Stimulated activated CD4-positive, alpha-beta T cell treated with anti-CD3 and anti-CD28 coated beads, Interleukin-2, amount 100 ng/mL, for 24 hours (primary cell): ENCODE results near the gene ARHGDIB.
A peak's percentile ranks its signal among the peaks of the same experiment; 100 is the strongest.

Source experiments
- DNase-seq, 2 donors: peaks; one replicate each; pipeline ENCODE4 v3.0.0-alpha.2; 2020

Gene ARHGDIB

DNA sequence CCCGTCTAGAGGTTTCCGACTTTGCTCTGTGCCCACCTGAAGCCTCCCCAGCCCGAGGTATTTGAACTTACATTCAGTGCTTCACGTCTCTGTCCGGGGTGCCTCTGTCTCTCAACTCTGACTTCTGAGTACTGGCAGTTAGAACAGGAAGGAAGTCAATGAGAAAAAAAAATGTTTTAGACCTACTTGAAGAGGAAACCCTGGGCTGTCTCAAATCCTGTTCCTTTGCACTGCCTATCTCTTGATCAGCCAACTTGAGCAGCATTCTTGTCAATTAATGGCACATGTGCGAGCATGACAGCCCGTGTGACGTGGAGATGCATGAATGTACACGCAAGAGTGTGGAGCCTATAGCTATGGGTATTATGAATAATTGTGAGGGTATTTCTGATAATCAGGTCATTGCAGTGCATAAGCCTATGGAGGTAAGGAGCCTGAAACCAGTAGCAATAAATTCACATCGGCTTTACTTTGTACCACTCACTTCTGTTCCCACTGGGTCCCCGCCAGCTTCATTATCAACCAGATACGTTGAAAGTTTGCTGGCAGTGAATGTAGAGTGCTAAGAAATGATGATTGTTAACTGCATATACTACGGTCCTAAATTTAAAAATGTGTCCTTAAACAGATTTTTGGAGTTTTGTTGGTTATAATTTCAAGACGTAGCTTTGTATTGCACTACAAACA is at the start of gene ARHGDIB:
Gene ARHGDIB, minus strand, starts transcription at position 136 of the 687 bp plus-strand sequence. CDS start 10,889 bp downstream, outside the sequence.
- peak; percentile 67 to 68 for DNase-seq

DNA sequence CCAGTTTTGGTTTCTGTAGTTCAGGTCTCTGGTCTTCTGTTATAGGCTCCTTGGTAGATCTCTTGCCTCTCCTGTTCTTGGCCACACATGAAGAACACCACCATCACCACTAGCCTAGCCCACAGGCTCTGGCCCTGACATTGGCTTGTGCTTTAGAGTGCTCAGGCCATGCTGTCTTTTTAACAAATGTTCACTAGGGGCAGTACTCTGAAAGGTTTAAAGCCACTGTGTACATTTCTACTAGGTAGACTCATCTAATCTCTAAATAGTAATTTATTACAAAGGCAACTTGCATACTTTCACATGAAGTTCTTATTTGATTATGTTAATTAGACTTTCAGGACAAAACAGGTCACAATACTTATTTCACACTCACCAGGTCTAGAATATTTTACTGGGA is 49.8 kb upstream of the ARHGDIB start:
- DNase-seq: no peak

DNA sequence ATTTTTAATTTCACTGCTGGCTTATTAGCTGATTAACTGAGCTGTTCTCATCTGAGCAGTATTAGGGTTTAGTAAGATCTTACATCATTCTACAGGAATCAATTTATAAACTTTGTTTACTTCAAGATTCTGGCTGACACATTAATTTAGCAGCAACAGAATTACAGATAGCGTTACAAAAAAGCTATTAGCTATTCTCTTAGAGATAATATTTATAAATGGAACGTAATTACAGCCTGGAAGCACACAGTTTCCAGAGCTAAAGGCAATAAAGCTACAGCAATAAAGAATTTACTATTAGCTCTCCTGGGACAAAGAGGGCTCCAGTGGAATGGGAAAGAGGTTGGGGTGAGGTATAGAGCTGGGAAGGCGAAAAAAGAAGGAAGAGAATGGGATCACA is 46.1 kb upstream of the ARHGDIB start:
- DNase-seq: no peak

DNA sequence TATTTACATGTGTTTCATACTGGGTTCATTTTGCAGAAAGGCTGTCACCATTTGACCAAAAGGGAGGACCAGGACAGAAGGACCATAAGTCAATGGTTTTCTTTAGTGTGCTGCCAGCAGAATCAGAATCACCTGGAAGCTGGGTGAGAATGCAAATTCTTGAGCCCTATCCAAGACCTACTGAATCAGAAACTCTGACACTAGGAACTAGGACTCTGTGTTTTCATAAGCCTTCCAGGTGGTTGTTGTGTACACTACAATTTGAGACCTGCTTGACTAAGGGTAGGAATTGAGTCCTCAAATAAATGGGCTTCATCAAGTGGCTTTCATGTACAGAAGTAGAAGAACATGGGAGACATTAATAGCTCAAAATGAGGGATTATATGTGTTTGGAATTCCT is 43.7 kb upstream of the ARHGDIB start:
- DNase-seq: no peak

DNA sequence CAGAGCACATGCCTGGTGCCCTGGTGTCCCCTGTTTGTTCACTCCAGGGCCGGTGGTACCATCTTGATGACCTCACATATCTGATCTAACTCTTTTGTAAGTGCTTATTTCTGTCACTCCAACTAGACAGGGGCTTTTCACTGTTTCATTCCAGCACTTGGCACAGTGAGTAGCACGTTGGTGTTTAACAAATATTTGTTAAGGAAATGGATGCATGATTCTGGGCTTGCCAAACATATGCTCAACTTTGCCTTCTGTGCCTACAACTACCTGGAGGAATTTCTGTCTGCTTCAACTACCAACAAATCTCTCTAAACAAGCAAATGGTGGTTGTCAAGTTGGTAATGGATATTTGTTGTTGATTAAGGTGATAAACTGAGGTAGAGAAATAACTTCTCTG is 43.0 kb upstream of the ARHGDIB start:
- no peak for DNase-seq

DNA sequence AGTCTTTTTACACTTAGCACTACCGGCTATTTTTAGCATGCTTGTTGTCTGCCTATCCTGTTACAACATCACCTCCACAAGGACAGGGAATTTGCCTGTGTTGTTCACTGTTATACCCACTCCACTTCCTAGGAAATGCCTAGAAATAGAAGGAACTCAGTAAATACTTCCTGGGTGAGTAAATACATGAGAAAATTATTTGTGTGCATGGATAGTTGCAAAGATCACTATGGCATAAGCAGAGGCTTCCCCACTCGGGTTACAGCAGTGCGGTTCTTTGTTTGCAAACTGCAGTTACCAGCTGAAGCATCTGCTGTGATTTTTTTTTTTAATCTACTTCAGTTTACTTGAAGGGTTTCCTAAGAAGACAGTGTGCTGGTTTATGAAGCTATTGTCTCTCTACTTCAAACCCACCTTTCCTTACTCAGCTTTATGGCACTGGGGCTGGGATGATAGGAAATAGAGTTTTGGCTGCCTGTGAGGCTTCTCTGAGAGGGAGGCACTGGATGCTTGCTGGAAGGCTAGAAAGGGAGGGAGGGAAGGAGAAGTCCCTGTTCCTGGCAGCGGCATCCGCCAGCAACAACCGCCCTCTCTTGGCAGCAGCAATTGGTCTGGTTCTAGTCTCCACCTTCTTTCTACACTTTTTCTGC is 40.5 kb upstream of the ARHGDIB start:
- DNase-seq: no peak

DNA sequence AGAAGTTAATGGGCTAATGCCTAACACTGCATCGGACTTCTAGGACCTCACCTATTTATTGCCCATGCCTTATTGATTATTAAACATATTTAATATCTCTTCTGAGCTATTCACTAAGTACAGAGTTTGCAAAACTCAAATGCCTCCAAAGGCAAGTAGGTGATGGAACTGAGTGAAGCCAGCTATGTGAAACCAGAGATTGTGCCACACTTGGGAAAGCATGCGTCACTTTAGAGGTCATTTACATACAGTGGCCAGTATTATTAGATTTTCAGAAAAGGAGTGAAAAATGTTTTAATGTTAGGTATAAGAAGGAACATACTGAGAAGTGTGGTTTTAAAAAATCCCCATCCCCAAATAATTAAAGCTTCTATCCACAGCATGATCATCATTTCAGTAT is 39.2 kb upstream of the ARHGDIB start:
- DNase-seq: no peak

DNA sequence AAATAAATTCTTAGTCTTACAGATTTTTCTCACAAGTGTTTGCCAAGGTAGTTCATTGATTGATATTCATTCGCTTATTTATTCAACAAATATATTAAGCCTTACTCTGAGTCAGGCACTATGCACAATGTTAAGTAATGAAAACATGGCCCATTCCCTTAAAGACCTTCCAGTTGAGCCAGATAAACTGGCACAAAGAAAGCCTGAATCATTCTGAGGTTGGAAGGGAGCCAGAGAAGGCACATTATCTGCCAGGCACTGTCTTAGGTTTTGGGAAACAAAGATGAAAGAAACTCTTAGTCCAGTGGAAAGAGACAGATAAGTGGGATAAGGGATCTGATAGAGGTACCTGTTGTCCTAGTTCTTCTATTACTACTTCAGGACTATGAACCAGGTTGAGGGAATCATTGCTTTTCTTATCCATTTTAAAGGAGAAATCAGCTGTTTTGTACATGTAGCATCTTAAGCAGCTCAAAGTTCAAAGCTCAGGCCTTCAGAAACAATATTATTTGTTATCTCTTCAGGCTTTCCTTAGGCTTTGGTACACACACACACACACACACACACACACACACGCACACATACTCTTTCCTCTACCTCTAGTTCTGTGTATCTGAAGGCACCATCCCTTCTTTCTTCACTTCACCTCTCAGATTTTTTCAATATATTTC is 38.4 kb upstream of the ARHGDIB start:
- no peak for DNase-seq

DNA sequence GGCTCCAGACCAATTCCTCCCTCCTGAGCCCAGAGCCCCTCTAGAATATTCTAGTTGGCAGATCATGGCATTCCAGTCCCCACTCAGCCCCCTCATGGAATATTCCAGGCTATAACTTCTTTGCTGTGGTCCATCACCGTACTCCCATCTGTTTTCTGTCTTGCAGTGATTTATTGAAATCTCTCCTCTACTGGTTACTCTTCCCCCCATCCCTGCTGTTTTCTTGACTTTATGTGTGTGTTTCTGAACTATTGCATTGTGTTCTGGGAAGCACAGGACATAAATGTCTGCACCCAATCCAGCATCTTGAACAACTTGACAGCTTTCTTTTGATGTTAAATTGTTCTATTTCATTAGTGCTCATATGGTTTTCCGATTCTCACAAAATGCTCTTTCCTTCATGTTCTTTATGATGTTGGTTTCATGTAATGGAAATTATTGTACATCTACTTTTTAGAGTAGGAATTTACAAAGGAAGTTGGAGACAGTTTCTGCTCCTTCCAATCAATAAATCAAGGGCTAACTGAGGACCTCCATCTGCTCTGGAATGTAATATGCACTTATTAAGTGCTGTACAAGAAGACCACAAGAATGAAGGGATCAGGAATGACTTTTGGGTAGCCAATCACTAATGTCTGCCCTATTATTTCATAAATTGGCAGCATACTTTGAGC is 37.8 kb upstream of the ARHGDIB start:
- no peak for DNase-seq

DNA sequence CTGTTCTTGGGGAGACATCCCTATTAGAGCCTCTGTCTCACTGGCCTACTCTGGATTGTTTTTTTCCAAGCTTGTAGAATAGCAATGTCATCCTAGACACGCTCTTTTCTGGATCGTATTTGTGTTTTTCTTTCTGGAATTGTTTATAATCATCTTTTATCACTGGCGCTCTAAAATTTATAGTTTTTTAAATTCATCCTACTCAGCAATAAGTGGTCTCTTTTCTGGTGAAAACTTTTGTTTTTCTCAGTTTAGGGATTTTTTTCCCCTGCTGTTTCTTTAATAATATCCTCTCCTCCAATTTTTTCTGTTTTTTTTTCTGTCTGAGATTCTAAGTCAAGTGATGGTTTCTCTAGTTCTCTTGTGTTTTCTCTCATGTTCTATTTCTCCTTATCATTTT is 36.6 kb upstream of the ARHGDIB start:
- no peak for DNase-seq

DNA sequence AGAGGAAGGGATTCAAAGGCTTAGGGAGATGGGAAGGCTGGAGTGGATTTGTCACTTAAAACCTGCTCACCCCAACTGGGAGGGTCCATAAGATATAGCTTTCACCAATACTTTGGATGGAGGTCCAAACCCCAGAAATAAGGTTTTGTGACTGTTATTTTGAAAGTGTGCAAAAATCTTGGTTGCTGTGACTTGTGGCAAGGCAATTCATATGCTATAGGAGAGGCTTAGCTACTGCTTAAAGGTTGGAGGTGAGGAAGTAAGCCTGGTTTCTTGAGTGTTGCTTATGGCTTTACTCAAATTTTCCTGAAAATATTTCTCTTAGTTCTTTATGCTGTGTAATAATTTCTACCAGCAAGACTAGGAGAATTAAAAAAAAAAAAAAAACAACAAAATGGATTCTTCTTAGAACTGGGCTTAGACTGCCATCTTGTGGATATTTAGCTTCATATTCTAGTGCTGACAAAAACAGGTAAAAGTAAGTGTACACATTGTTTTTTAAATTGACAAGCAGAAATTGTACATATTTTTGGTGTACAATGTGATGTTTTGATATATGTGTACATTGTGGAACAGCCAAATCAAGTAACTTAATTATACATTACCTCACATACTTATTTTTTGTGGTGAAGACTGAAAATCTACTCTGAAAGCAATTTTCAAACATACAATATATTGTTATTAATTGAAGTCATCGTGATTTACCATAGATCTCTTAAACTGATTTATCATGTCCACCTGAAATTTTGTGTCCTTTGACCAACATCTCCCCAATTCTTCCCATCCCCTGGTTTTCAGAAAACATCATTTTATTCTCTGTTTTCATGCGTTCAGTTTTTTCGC is 34.4 kb upstream of the ARHGDIB start:
- no peak for DNase-seq

DNA sequence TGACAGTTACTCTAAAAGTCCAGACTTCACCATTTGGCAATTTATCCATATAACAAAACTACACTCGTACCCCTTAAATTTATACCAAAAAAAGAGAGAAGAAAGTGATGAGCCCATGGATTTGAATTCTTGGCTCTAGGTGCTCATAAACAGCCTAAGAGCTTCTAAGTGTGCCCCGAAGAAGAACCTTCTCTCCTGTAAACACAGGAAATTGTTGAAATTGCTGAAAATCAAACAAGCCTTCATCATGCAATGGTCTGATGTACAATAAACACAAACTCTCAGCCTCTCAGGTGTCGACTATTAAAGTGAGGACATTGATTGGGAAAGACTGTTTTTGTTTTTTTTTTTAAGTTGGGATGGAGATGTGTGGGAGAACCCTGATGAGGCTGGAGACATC is 33.2 kb upstream of the ARHGDIB start:
- no peak for DNase-seq

DNA sequence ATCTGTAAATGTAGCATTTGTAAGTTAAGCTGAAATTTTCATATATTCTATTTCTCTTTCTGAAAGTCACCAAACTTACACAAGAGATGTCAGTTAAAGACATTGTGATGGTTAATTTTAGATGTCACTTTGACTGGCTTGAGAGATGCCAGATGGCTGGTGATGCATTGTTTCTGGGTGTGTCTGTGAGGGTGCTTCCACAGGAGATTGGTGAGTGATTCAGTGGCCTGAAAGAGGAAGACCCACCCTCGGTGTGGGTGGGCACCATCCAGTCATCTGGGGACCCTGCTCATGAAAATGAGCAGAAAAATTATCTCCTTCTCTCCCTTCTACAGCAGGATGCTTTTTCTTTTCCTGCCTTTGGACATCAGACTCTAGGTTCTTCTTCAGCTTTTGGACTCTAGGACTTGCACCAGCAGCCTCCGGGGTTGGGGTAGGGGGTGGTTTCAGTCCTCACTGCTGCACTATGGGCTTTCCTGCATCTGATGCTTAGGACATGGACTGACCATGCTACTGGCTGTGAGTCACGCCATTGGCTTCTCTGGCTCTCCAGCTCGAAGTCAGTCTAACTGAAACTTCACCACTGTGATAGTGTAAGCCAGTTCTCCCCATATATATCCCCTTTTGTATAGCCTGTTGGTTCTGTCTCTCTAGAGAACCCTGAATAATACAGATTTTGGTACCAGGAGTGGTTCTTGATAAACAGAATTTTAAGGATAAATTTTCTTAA is 32.3 kb upstream of the ARHGDIB start:
- DNase-seq: peak in 1 of 2 donors; percentile 7

DNA sequence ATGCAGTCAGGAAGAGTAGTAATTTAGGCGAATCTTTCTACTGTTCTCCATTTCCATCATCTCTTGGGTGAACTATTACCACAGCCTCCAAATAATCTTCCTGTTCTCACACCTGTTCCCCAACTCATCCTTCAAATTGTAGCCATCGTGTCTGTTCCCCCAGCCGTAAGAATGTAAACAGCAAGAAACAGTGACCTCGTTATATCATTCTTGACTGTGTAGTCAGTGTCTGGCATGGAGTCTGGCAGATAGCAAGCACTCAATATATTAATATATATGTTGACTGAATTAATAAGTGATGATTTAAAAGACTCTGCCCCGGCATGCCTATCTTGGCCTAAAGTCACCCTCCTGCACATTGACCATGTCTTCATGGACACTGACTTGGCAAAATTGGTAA is 31.7 kb upstream of the ARHGDIB start:
- DNase-seq: no peak

DNA sequence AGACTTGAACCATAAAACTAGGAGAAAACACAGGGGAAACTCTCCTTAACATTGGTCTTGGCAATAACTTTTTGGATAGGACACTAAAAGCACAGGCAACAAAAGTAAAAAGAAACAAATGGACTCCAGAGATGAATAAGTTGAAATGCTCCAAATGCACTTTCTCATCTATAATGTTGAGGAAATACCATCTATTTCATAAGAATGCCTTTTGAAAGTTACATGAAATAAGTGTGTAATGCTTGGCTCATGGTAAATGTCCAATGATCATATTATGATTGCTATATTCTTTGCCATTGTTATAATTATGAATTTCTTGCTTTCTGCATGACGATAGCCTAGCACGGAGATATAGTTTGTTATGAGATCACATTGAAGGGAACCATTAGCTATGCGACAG is 31.3 kb upstream of the ARHGDIB start:
- DNase-seq: no peak

DNA sequence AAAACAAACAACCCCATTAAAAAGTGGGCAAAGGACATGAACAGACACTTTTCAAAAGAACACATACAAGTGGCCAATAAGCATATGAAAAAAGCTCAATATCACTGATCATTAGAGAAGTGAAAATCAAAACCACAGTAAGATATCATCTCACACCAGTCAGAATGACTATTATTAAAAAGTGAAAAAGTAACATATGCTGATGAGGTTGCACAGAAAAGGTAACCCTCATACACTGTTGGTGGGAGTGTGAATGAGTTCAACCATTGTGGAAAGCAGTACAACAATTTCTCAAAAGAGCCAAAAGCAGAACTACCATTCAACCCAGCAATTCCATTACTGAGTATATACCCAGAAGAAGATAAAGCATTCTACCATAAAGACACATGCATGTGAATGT is 29.7 kb upstream of the ARHGDIB start:
- DNase-seq: no peak

DNA sequence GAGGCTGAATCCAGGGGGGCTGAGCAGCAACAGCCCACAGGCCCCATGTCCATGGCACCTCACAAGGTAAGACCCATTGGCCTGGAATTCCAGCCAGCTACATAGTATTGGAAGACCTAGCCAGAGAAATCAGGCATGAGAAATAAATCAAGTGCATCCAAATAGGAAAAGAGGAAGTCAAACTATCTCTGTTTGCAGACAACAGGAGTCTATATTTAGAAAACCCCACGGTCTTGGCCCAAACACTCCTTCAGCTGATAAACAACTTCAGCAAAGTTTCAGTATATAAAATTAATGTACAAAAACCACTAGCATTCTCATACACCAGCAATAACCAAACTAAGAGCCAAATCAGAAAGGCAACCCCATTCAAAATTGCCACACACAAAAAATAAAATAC is 28.4 kb upstream of the ARHGDIB start:
- DNase-seq: no peak

DNA sequence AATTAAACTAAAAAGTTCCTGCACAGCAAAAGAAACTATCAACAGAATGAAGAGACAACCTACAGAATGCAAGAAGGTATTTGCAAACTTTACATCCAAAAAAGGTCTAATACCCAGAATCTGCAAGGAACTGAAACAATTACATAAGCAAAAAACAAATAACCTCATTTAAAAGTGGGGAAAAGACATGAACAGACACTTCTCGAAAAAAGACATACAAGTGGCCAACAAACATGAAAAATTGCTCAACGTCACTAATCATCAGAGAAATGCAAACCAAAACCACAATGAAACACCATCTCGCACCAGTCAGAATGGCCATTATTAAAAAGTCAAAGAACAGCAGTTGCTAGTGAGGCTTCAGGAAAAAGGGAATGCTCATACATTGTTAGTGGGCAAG is 26.6 kb upstream of the ARHGDIB start:
- no peak for DNase-seq

DNA sequence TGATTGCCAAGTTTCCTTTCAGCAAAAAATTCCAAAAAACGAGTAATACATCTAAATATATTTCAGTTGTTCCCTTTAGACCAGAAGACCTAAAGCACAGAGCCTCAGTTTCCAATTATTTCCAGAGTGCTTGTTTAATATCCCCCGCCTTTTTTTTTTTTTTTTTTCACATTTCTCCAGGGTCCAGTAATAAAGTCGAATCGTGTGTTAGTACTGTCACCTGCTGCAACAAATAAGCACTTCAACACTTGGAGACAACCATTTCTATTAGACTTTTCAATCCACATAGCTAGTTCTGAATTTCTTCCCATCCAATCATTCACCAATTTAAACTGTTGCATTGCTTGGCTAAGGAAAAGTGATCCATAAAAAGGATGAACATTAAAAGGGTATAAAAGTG is 25.0 kb upstream of the ARHGDIB start:
- no peak for DNase-seq

DNA sequence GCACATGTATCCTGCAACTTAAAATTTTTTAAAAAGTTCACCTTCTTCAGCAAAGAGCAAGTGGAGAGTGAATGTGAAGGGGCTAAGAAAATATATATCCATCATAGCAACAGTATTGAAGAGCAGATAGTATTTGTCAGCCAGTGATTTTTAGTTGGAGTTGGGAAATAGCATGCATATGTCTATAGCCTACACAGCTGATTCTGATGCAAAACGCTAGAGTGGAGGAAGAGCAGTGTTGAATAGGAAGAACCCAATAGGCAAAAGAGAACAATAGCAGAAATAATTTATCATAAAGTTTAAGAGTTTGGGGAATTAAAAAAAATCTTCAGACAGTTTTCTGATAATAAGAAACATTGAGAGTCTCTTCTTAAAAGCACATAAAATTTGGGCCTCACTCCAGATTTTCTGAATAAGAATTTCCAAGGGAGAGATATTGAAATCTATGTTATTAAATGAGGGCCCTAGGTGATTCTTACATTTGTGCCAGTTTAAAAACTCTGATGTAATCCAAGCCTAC is 23.4 kb upstream of the ARHGDIB start:
- DNase-seq: no peak

DNA sequence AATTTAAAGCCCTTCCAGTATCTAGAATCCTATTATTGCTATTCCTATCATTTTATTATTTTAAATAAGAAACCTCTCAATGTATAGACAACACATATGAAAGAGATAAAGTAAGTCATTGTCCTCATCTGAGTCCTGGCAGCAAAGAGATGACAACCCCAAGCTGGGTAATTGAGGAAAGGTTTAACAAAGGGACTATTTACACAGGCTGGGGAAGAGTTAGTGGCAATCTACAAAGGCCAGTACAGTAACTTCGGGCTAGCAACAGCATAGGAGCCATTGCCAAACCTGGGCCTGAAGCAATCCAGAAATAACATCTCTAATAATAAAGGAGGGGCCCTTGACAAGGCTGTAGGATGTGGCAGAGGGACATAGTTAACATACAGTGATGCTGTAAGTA is 22.6 kb upstream of the ARHGDIB start:
- no peak for DNase-seq

DNA sequence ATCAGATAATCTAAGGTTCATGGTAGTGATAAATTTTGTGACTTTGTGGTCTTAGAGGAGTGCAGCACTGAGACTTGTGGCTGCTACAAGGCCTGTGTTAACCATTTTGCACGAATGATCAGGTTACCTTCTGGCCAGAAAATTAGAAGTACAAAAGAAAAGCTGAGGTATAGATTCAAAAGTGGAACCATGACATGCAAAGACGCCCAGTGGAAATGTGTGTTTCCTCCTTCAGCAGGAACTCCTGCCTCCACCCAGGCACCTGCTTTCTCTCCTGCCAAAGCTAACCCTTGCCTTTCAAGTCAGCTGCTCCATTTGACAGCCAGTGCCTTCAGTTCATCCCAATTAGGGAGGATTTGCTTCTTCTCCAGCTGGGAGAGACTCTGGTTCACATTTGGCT is 21.6 kb upstream of the ARHGDIB start:
- no peak for DNase-seq
